COR-L47 (cell line): ENCODE data around the gene FNTB.
"Not testable (repeated sequence)": the region's sequence is repeated elsewhere in the genome, so short reads cannot be mapped to it uniquely, and the experiment has no call there.

Experiments
- DNase-seq: peaks from one replicate; lab custom pipeline; 2025; lab: John Stamatoyannopoulos, UW

The FNTB gene

GRCh38 chr14:65019944-65020566 is 33.4 kb downstream of the FNTB start:
- DNase-seq: peak; percentile 80

- no peak for DNase-seq
These were observed 38.3 kb downstream of the FNTB start for GRCh38 chr14:65024957-65025356.

GRCh38 chr14:65025818-65026217 is 39.1 kb downstream of the FNTB start:
- no peak for DNase-seq

GRCh38 chr14:65026526-65026925 is 39.8 kb downstream of the FNTB start:
- DNase-seq: no peak

GRCh38 chr14:65027127-65027799 is 40.6 kb downstream of the FNTB start:
- no peak for DNase-seq

GRCh38 chr14:65028937-65029336 is 42.2 kb downstream of the FNTB start:
- DNase-seq: no peak

GRCh38 chr14:65031321-65031720 is 44.6 kb downstream of the FNTB start:
- not testable (repeated sequence) for DNase-seq

GRCh38 chr14:65032319-65032718 is 45.6 kb downstream of the FNTB start:
- no peak for DNase-seq

- no peak for DNase-seq
These were observed 46.5 kb downstream of the FNTB start for GRCh38 chr14:65033181-65033580.

- DNase-seq: no peak
These were observed 47.3 kb downstream of the FNTB start for GRCh38 chr14:65034021-65034420.

- no peak for DNase-seq
These were observed 48.4 kb downstream of the FNTB start for GRCh38 chr14:65035049-65035448.

- DNase-seq: no peak
These were observed 52.3 kb downstream of the FNTB start for GRCh38 chr14:65038966-65039365.

GRCh38 chr14:65040666-65041433 is 54.2 kb downstream of the FNTB start:
- DNase-seq: no peak

- no peak for DNase-seq
These were observed 54.8 kb downstream of the FNTB start for GRCh38 chr14:65041434-65041915.

- no peak for DNase-seq
These were observed 55.6 kb downstream of the FNTB start for GRCh38 chr14:65042296-65042695.

- no peak for DNase-seq
These were observed 56.2 kb downstream of the FNTB start for GRCh38 chr14:65042731-65043372.

- no peak for DNase-seq
These were observed 57.3 kb downstream of the FNTB start for GRCh38 chr14:65043893-65044595.

- no peak for DNase-seq
These were observed 57.9 kb downstream of the FNTB start for GRCh38 chr14:65044596-65044959.

- no peak for DNase-seq
These were observed 58.3 kb downstream of the FNTB start for GRCh38 chr14:65045006-65045405.

GRCh38 chr14:65045709-65046108 is 59.0 kb downstream of the FNTB start:
- no peak for DNase-seq

GRCh38 chr14:65052832-65053231 is 66.1 kb downstream of the FNTB start:
- no peak for DNase-seq

GRCh38 chr14:65053466-65053865 is 66.8 kb downstream of the FNTB start:
- DNase-seq: no peak
